A673 (cell line): ENCODE measurements around the gene DCANP1.

Experiments used
- CTCF ChIP-seq: fragments of 300-800, 200-600 bp; sonication (generic); conservative IDR thresholded peaks from 2 replicates; pipeline ENCODE4 v1.5.1; 2017; ENCODE audit warnings: low read depth, mild to moderate bottlenecking, antibody characterized with exemption, low read length, moderate library complexity, mixed read lengths
- EZH2 ChIP-seq: fragments of 200-600 bp; sonication (generic); IDR thresholded peaks from 2 replicates; pipeline ENCODE4 v1.6.1; 2017; ENCODE audit warnings: borderline replicate concordance, low read depth, mild to moderate bottlenecking, mixed read lengths, antibody characterized with exemption, low read length; ENCODE audit not compliant: poor library complexity, severe bottlenecking

GRCh38 chr5:135423846-135424168 lies 23.3 kb downstream of the DCANP1 start:
- TF ChIP-seq CTCF (no peak), EZH2 (no peak)
